Smooth muscle cell of the coronary artery (primary cell): ENCODE measurements around the gene CAPN6. TPM values are rescaled to one million over a fixed set of nuclear protein-coding genes. Genes with fewer than 3 reads are reported as not detected.

Source experiments
- total RNA-seq: library from RNA; depleted of rRNA; stranded (reverse); fragments of >200 nt; gene quantifications from 2 replicates; pipeline ENCODE4 v1.2.3, GENCODE V29; 2014; ENCODE audit warnings: low replicate concordance

Gene CAPN6, protein sequence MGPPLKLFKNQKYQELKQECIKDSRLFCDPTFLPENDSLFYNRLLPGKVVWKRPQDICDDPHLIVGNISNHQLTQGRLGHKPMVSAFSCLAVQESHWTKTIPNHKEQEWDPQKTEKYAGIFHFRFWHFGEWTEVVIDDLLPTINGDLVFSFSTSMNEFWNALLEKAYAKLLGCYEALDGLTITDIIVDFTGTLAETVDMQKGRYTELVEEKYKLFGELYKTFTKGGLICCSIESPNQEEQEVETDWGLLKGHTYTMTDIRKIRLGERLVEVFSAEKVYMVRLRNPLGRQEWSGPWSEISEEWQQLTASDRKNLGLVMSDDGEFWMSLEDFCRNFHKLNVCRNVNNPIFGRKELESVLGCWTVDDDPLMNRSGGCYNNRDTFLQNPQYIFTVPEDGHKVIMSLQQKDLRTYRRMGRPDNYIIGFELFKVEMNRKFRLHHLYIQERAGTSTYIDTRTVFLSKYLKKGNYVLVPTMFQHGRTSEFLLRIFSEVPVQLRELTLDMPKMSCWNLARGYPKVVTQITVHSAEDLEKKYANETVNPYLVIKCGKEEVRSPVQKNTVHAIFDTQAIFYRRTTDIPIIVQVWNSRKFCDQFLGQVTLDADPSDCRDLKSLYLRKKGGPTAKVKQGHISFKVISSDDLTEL
- total RNA-seq: not detected in 2 replicates

DNA sequence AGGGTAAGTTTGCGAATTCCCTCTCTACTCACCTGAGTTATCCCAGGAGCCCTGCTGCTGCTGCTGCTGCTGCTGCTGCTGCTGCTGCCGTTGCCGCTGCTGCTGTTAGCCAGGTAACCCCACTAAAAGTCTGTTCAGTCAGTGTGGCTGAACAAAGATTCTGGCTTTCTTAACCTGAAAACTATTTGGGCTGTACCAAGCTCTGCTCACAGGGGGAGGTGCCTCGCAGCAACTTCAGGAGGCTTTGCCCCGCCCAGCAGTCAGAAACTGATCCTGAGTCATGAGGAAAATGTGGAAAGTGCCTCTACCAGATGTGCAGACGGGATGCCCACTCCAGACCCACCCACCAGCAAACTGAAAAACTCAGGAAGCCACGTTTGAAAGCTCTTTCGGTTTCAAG is at the start of gene CAPN6:
Gene CAPN6 (minus strand): TSS at position 145 of the 400 bp plus-strand sequence. CDS start 6,547 bp downstream, outside the sequence.

Other genes with a start within 250 kb of the CAPN6 start
- 0.59 and 3.5 TPM in 2 replicates for gene PAK3, start 174.3 kb downstream of the CAPN6 start, total RNA-seq
- not detected in 2 replicates for gene DCX, start 141.7 kb upstream of the CAPN6 start, total RNA-seq
- gene SERTM2, start 241.2 kb upstream of the CAPN6 start, total RNA-seq: not detected in 2 replicates